ENCODE data around the gene UBTD2. TPM values are rescaled to one million over a fixed set of nuclear protein-coding genes. Genes with fewer than 3 reads are reported as not detected.

UBTD2 gene
- total RNA-seq, 1 donor from 2014 or later: 33.2 TPM

DNA sequence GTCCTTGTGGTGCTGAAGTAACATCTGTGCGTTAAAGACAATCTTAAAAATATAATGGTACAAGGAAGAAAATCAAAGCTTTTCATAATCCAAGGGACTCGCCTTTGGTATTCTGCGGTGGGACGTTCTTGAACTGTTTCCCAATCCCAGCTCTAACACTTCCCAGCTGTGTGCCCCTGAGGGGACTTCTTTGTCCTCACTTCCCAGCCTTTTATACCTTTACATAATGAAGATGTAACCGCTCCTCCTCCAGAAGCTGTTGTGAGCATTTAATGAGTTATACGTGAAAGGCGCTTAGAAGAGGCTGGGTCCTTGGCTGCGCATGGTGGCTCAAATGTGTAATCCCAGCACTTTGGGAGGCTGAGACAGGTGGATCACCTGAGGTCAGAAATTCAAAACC is 112.4 kb downstream of the UBTD2 start:
- DNase-seq (ENCODE audit: low spot score): no peak

DNA sequence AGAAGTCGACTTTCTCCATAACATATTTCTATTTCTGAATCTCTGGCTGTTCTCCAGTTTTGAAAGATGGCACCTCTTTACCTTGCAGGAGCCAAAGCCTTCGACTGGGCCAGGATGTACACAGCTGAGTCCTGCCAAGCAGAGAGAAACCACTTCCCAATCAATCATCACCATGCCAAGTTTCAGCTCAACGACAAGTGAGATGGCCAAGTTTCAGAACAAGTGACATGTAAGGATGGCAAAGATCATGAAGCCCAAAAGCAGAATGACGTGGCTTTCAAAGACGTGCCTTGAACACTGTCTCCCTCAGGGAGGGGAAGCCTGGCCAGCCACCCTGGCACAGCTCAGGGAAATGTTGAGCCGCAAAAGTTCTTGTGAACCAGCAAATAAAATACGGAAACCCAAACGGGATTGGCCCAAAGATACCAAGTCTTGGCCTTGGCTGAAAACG is 113.3 kb downstream of the UBTD2 start:
- no peak for DNase-seq (ENCODE audit: low spot score)

DNA sequence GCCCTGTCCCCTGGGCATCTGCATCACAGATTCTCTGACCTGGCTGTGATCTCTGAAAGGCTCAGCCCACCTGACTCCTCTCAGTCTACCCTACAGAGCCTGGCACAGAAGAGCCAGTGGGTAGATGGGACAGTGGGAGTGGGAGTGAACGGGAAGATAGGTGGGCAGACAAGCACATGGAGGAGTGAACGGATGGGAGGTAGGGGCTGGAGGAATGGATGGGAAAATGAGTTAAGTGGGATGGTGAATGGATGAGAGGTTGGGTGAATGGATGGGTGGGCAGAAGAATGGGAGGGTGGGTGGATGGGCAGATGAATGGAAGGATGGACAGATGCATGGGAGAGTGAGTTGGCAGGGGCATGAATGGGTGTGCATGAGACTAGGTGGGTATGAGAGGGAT is 114.3 kb downstream of the UBTD2 start:
- DNase-seq (ENCODE audit: low spot score): no peak

DNA sequence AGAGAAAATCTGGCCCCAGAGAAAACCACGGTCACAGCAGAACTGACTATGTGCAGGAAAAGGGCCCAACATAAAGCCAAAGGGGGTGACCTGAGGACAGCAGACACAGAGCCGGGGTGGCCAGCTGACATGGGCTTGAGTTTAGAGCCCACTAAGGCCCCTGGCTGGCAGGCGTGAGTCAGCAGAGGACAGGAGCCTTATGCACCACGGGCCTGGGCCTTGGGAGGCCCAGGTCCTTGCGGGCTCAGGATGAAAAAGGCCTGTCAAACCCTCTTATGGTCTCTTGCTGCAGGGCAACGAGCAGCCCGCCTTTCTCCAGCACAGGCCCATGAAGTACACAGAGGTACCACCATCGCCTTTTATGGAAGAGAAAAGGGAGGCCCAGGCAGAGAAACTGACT is 115.3 kb downstream of the UBTD2 start:
- no peak for DNase-seq (ENCODE audit: low spot score)

DNA sequence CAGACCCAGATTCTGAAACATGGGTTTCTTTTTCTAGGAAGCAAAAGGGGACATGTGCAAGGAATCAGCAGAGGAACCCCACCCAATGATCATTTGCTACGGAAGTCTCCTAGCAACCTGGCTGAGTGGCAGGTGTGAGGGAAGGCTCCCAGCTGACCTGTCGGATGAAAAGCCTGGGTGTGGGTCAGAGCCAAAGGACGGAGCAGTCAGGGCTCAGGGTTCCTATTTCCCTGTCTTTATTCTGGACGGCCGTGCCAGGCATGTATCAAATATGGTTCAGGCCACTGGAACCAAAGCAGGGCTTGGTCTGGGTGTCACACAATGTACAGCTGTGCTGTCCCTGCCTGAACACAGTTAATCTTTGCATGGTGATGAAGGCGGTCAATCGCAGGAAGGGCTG is 115.7 kb downstream of the UBTD2 start:
- no peak for DNase-seq (ENCODE audit: low spot score)

DNA sequence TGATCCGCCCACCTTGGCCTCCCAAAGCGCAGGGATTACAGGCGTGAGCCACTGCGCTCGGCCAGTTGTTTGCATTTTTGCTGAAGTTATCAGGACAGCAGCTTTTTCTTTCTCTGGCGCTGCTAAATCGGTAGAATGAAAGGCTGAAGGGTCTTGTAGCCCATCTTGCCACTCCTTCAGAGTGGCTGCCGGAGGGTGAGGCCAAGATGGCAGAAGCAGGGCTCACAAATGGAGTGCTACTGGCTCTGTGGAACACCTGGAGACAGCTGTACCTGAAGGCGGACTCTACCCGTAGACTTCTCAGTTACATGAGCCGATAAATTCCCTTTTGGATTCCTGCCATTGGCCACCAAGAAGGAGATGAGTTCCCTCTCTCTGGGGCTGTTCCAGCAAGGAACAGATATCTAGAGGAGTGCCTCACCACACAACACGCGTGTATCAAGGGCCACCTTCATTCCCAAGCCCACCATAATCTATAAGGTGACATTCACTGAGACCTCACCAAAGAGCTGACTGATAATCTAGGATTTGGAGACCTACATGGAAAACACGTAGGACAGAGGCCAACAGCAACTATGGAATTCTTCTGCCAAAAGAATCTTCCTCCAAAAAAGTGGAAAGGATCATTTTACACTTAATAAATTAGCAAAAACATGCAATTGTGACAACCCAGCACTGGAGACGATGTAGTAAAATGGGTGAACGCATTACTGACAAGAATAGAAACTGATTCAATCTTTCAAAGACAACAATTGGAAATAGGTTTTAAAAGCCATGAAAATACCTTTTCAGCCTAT is 117.3 kb downstream of the UBTD2 start:
- no peak for DNase-seq (ENCODE audit: low spot score)

DNA sequence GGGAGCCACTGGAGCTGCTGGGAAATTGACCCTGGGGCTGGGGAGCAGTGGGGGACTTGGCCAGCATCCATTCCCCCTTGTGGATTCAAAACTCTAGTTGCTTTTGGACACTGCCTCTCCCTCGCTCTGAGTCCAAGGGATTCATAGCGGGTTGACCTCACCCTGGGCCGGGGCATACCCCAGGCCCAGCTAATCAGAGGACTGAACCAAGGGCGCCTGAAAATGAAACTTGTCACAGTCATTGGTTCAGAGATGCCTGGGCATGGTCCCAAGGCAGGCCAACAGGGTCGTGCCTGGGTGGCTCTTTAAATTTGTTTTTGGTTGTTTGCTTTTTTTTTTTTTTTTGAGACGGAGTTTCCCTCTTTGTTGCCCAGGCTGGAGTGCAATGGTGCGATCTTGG is 118.1 kb downstream of the UBTD2 start:
- DNase-seq (ENCODE audit: low spot score): no peak

DNA sequence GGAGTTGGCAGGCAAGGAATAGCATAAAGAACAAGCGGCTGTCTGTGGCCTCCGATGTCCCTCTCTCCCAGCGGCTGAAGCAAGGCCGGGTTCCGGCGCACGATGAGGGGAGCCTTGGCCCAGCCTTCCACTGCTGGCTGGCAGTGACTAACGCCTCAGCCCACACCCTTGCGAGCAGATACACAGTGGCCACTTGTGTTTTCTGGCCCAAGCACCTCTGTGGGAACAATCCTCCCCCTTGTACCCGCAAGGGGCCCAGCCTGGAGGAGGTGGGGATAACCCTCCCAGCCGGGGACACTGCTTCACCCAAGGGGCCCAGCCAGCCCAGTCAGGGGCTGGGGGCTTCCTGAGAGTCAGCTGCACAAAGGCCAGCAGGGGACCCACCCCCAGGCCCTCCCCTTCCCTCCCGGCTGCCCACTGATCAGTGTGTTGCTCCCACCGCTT is 118.8 kb downstream of the UBTD2 start:
- no peak for DNase-seq (ENCODE audit: low spot score)

DNA sequence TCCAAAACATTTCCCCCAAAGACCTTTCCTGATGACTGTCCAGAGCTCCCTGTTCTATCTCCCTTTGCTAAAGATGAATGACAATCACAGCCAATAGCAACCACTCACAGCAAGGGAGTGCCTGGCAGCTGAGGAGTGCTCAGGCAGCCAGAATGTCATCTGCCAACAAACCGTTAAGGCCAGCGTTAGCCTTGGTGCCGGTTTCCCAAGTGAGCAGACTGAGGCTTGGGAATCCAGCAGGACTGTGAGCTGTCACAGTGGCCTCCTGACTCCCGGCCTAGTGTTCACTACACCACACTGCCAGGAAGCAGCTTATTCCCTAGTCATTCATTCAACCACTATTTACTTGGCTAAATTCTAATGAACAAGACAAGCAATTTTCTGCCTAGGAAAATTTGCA is 120.2 kb downstream of the UBTD2 start:
- no peak for DNase-seq (ENCODE audit: low spot score)

DNA sequence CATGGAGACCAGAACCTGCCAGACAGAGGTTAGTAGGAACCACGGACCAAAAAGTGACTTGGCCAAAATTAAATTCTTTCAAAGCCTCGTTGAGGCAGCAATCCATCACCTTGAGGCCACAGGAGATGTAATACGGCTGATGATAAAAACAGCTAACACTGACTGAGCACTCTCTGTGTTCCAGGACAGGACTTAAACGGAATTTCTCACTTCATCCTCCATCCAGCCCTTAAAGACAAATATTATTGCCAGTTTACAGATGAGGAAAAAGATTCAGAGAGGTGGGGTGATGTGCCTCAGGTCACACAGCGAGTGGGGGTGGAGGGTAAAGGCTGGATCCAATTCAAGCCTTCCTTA is 120.6 kb downstream of the UBTD2 start:
- DNase-seq (ENCODE audit: low spot score): no peak

DNA sequence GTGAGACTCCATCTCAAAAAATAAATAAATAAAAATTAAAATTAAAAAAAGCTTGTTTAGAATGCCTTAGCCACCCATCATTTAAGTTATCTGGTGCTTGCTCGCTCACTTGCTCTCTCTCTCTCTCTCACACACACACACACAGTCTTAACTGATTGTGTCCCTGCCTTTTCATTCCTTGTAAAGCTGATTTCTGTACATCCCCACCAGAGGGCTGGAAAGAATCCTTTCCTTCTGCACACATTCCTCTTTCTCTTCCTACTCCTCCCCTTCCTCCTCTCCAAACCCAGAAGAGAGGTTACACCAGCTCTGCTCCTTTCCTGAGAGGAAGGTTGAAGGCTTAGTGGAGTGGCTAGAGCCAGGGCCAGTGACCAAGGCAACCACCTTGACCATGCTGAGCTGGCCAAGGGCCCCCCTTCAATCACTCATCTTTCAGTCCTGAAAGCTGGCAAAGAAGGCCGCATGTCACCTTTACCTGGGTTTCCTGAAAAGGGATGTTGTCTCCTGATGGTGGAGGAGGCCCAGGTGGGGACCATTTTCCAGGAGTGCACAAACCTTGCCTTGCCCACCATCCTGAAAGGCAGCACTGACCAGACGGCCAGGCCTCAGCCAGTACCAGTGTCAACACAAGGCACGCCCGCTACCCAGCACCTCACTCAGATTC is 121.1 kb downstream of the UBTD2 start:
- peak; percentile 73 for DNase-seq (ENCODE audit: low spot score)

DNA sequence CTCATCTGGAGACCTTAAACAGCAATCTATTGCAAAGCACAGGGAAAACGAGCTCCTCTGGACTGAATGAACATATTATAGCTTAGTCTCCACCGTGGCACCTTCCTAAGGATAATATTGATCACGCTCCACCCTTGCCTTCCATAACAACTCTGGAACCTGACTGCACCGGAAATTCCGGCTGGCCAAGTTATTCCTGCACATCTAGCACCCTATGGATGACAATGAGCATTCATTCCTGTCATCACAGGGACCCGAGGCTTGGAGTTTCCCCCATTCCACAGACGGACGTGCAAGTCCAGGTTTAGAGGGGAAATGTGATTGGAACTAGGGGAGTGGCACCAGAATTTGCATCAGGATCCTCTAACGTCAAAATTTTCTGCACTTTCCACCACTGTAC is 123.1 kb downstream of the UBTD2 start:
- no peak for DNase-seq (ENCODE audit: low spot score)

Other genes starting within 250 kb of the UBTD2 start
- 8.2 TPM for gene STK10, start 95.5 kb downstream of the UBTD2 start, total RNA-seq (ENCODE audit: insufficient read depth, low replicate concordance)
- not detected for gene EFCAB9, start 89.6 kb downstream of the UBTD2 start, total RNA-seq (ENCODE audit: insufficient read depth, low replicate concordance)
- gene SH3PXD2B, start 170.8 kb upstream of the UBTD2 start, total RNA-seq (ENCODE audit: insufficient read depth, low replicate concordance): 30.6 TPM

Data from umbilical cord (tissue), 2 donors.